NT2/D1 (cell line): ENCODE results near the gene MLXIP.
"Not testable (repeated sequence)": the region's sequence is repeated elsewhere in the genome, so short reads cannot be mapped to it uniquely, and the experiment has no call there.

Source experiments
- DNase-seq: peaks from one replicate; pipeline ENCODE4 v3.0.0-alpha.2; 2011; ENCODE audit warnings: low read depth, low spot score
- H3K27me3 ChIP-seq: 2 replicates; pipeline ENCODE4 v1.6.0; 2011; ENCODE audit warnings: mild to moderate bottlenecking; ENCODE audit not compliant: insufficient read length, insufficient read depth
- H3K36me3 ChIP-seq: 2 replicates; pipeline ENCODE4 v1.6.1; 2011; ENCODE audit warnings: mild to moderate bottlenecking, low read length, mixed read lengths; ENCODE audit not compliant: insufficient read depth, insufficient read length
- H3K4me1 ChIP-seq: 2 replicates; pipeline ENCODE4 v1.5.1; 2011; ENCODE audit not compliant: insufficient read depth, insufficient read length
- H3K4me3 ChIP-seq: 2 replicates; pipeline ENCODE4 v1.5.1; 2011; ENCODE audit warnings: low read depth; ENCODE audit not compliant: insufficient read length
- H3K9ac ChIP-seq: 2 replicates; pipeline ENCODE4 v1.6.0; 2011; ENCODE audit warnings: low read depth; ENCODE audit not compliant: insufficient read length
- H3K9me3 ChIP-seq: 2 replicates; pipeline ENCODE4 v1.5.1; 2011; ENCODE audit warnings: mild to moderate bottlenecking, low read length; ENCODE audit not compliant: insufficient read depth
- SUZ12 ChIP-seq: IDR thresholded peaks from 2 replicates; pipeline ENCODE4 v1.6.1; 2011; ENCODE audit not compliant: insufficient read length, insufficient read depth; ENCODE audit errors: extremely low read depth
- YY1 ChIP-seq: IDR thresholded peaks from 2 replicates; pipeline ENCODE4 v1.6.1; 2011; ENCODE audit not compliant: insufficient read length, insufficient read depth
- ZNF274 ChIP-seq: IDR thresholded peaks from 2 replicates; pipeline ENCODE4 v1.6.1; 2011; ENCODE audit warnings: mild to moderate bottlenecking, low read depth, low read length

Gene MLXIP

DNA sequence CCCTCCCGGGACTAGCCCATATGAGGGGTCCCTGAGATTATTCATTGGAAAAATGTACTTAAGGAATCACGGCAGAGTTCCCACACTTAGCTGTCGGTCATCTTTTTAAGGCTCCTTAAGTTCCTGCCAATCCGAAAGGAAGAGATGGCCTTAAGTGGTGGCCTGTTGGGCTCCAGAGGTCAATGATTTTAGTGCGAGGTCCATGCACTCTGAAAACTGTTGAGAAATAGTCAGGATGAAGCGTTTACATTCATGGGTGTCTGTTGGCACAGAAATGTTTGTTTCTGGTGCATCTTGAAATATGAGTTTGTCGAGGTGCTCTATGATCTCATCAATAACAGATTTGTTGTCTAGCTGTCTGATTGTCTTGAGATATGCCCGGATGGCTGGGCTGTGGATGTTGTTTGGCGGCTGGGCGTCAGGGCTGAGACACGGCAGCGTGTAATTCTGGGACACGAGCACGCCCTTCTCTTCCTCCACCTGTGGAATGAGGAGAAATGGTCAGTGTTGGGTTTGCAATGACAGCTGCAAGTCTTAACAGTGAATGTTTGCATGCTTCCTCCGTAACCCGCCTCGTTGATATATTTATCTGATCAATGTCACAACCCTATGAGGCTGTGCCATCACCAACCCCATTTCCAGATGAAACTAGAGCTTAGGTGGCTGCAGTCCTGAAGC lies 93.8 kb downstream of the MLXIP start:
- TF ChIP-seq YY1, result no peak
- TF ChIP-seq ZNF274, result no peak
- no peak for TF ChIP-seq SUZ12
- Histone ChIP-seq H3K9me3 (no peaks in the 10 kb centered on the region), H3K4me3 (no peak overlapping the region), H3K4me1 (no peaks in the 10 kb centered on the region), H3K27me3 (no peaks in the 10 kb centered on the region), H3K9ac (no peak overlapping the region), H3K36me3 (no peaks in the 10 kb centered on the region)
- no peak for DNase-seq

DNA sequence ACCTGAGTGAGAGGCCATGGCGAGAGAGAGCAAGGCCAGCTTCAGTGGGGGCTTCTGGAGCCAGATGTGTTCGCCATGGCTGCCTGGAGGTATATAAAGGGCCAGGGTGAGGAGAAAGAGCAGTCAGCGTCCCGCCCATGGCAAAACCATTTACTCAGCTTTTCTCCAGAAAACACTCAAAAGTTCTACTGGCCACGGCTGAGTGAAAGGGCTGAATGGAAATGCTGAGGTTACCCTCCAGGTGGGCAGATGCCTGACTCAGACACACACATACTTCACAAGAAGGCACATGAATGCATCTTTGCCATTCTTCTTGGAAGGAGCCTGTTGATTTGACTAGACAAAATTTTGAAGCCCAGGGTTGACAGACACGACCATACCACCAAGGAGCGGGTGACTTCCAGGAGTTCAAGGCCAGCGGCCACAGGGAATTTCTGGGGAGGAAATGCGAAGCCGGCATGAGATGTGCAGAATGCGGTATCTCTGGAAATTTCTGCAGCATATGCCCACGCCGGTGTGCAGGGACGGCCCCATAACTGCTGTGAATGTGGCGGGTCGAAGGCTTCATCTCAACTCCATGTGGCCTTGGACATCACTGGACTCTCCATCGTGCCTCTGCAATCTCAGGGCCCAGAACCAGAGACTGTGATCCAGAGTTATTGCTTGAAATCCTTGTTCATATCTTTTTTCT lies 95.7 kb downstream of the MLXIP start, which contains the start of gene IL31:
Gene IL31 (minus strand): TSS at position 67 of the 691 bp plus-strand sequence. CDS start 49 bp downstream, at position 18.
- no peak for DNase-seq
- TF ChIP-seq ZNF274, result no peak
- TF ChIP-seq YY1, result no peak
- no peak for TF ChIP-seq SUZ12

GRCh38 chr12:122176473-122176872 lies 97.9 kb downstream of the MLXIP start:
- H3K4me3 ChIP-seq, H3K9me3 ChIP-seq, H3K36me3 ChIP-seq, DNase-seq, H3K27me3 ChIP-seq, H3K4me1 ChIP-seq, H3K9ac ChIP-seq: not testable (repeated sequence)

More for the DNA sequence above, 95.7 kb downstream of the MLXIP start, which contains the start of gene IL31:
- Histone ChIP-seq H3K36me3 (no peaks in the 10 kb centered on the region), H3K9me3 (no peaks in the 10 kb centered on the region), H3K4me3 (no peak within 1 kb of the TSS), H3K4me1 (no peaks in the 10 kb centered on the region), H3K27me3 (no peaks in the 10 kb centered on the region), H3K9ac (no peak within 1 kb of the TSS)

- DNase-seq, result no peak
- no peaks in the 10 kb centered on the region for H3K36me3 ChIP-seq
- TF ChIP-seq YY1 (no peak), ZNF274 (no peak), SUZ12 (no peak)
- H3K9ac ChIP-seq, result peak within 1 kb of the TSS; percentile 56
- no peaks in the 10 kb centered on the region for H3K9me3 ChIP-seq
- H3K27me3 ChIP-seq, result peaks cover 28% of the 10 kb centered on the region
- peaks cover 3% of the 10 kb centered on the region for H3K4me1 ChIP-seq
- H3K4me3 ChIP-seq, result peak within 1 kb of the TSS; percentile 58
These were observed 104.5 kb downstream of the MLXIP start, which contains the start of gene LRRC43 for GRCh38 chr12:122182887-122183587. Gene LRRC43, plus strand, starts transcription at chr12:122183123. Its CDS starts 22 bp downstream, at chr12:122183145.

GRCh38 chr12:122183588-122183940 lies 105.0 kb downstream of the MLXIP start:
- Histone ChIP-seq H3K27me3 (peaks cover 28% of the 10 kb centered on the region), H3K36me3 (no peaks in the 10 kb centered on the region), H3K9ac (no peak overlapping the region), H3K9me3 (no peaks in the 10 kb centered on the region), H3K4me1 (peaks cover 3% of the 10 kb centered on the region), H3K4me3 (no peak overlapping the region)
- TF ChIP-seq ZNF274 (no peak), YY1 (no peak), SUZ12 (no peak)
- DNase-seq, result no peak

- Histone ChIP-seq H3K9ac (no peak overlapping the region), H3K9me3 (no peaks in the 10 kb centered on the region), H3K4me1 (peaks cover 3% of the 10 kb centered on the region), H3K36me3 (no peaks in the 10 kb centered on the region), H3K4me3 (no peak overlapping the region), H3K27me3 (peaks cover 28% of the 10 kb centered on the region)
- TF ChIP-seq ZNF274 (no peak), SUZ12 (no peak), YY1 (no peak)
- no peak for DNase-seq
These were observed 106.0 kb downstream of the MLXIP start for GRCh38 chr12:122184517-122184916.

DNA sequence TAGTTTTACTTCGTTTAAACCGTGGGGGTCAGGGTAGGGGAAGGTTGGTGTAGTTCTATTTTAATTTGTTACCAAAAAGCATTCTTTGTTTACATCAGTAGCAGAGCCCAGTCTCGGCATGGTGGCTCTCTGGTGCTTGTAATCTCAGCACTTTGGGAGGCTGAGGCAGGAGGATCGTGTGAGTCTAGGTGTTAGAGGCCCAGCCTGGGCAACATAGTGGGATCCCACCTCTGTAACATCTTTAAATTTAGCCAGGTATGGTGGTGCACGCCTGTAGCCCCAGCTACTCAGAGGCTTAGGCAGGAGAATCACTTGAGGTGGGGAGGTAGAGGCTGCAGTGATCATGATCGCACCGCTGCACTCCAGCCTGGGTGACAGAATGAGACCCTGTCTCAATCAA lies 106.5 kb downstream of the MLXIP start:
- H3K27me3 ChIP-seq, result peaks cover 28% of the 10 kb centered on the region
- peaks cover 3% of the 10 kb centered on the region for H3K4me1 ChIP-seq
- H3K9ac ChIP-seq, result no peak overlapping the region
- no peak overlapping the region for H3K4me3 ChIP-seq
- TF ChIP-seq YY1 (no peak), SUZ12 (no peak), ZNF274 (no peak)
- H3K36me3 ChIP-seq, result no peaks in the 10 kb centered on the region
- no peaks in the 10 kb centered on the region for H3K9me3 ChIP-seq
- DNase-seq, result no peak
